K562 (cell line): Measurements from ENCODE around the gene KLHL13. TPM values are rescaled to one million over a fixed set of nuclear protein-coding genes. Genes with fewer than 3 reads are reported as not detected.

Source experiments
- ATAC-seq: fragments of 200-7000 bp; cut with Tn5 transposase; 3 replicates; pipeline ENCODE4 v1.9.1; 2020; ENCODE audit warnings: moderate library complexity
- BruUV-seq: library from RNA; stranded (reverse); fragments of 400-500 nt; replicated peaks from 2 replicates; lab custom pipeline; 2021; lab: Mats Ljungman, UMichigan
- CTCF ChIA-PET: fragments of 300-600 bp; formaldehyde crosslinking; extraction: SDS; loops from one replicate; lab custom pipeline; 2021; ENCODE audit warnings: low intra/inter-chr PET ratio; lab: Yijun Ruan, JAX
- POLR2A ChIA-PET: fragments of 300-600, 350-650 bp; sonication (Branson Sonifier 250); formaldehyde crosslinking; extraction: SDS; loops from one replicate; lab custom pipeline; 2021; ENCODE audit warnings: antibody characterized with exemption, inconsistent platforms; lab: Yijun Ruan, JAX
- DNase-seq, 4 experiments: peaks; one replicate each; pipeline versions ENCODE4 v3.0.0 to v3.0.0-alpha.2; 2011 to 2018; ENCODE audit warnings: low spot score in 3 of 4, mixed read lengths in 3 of 4; ENCODE audit errors: extremely low read depth in 1 of 4
- FAIRE-seq: peaks from 2 replicates; lab custom pipeline; 2011; peaks lifted over from hg19 to GRCh38; lab: Jason Lieb, UNC
- H2AFZ ChIP-seq: 2 replicates; pipeline ENCODE4 v1.6.0; 2011; ENCODE audit warnings: low read depth, low read length, control low read depth, inconsistent platforms
- H3K27ac ChIP-seq: fragments of 200-600 bp; 3 replicates; pipeline ENCODE4 v1.8.0; 2011; ENCODE audit warnings: low read depth, mild to moderate bottlenecking, control low read depth, inconsistent platforms, low read length, moderate library complexity, mixed read lengths; ENCODE audit errors: extremely low read depth
- H3K27me3 ChIP-seq, 2 experiments: fragments of 300-600 bp in 1 of 2; 2 replicates in 1 of 2; 3 replicates in 1 of 2; pipeline versions ENCODE4 v1.6.0 to v1.8.0; 2011; ENCODE audit warnings: inconsistent platforms in 2 of 2, low read length in 2 of 2, mild to moderate bottlenecking in 1 of 2, mixed read lengths in 1 of 2, moderate library complexity in 1 of 2; ENCODE audit not compliant: control insufficient read depth in 2 of 2, insufficient read depth in 2 of 2
- H3K36me3 ChIP-seq: fragments of 300-600 bp; 3 replicates; pipeline ENCODE4 v1.8.0; 2011; ENCODE audit warnings: mild to moderate bottlenecking, low read length, inconsistent platforms; ENCODE audit not compliant: control insufficient read depth, insufficient read depth
- H3K4me1 ChIP-seq, 2 experiments: fragments of 200-600 bp in 1 of 2; replicated peaks in 1 of 2; 2 replicates in 1 of 2; 3 replicates in 1 of 2; pipeline versions ENCODE4 v1.5.1 to v1.8.0; 2011; ENCODE audit warnings: inconsistent platforms in 2 of 2, low read length in 2 of 2, mild to moderate bottlenecking in 1 of 2, mixed read lengths in 1 of 2, moderate library complexity in 1 of 2; ENCODE audit not compliant: control insufficient read depth in 2 of 2, insufficient read depth in 2 of 2
- H3K4me2 ChIP-seq: 2 replicates; pipeline ENCODE4 v1.6.1; 2011; ENCODE audit warnings: low read length, control low read depth, inconsistent platforms, mixed read lengths; ENCODE audit not compliant: insufficient read depth
- H3K4me3 ChIP-seq: fragments of 200-600 bp; sonication (generic), shearing (Covaris generic); 2 replicates; pipeline ENCODE4 v1.5.1; 2016; ENCODE audit warnings: control low read depth, inconsistent platforms
- H3K79me2 ChIP-seq: fragments of 200-600 bp; 3 replicates; pipeline ENCODE4 v1.8.0; 2011; ENCODE audit warnings: low read length, inconsistent platforms; ENCODE audit not compliant: control insufficient read depth, insufficient read depth
- H3K9ac ChIP-seq, 2 experiments: 2 replicates each; pipeline versions ENCODE4 v1.6.0 to v1.6.1; 2011; ENCODE audit warnings: low read depth in 2 of 2, low read length in 2 of 2, control low read depth in 1 of 2, inconsistent platforms in 1 of 2, mild to moderate bottlenecking in 1 of 2, mixed read lengths in 1 of 2; ENCODE audit not compliant: insufficient read depth in 1 of 2
- H3K9me1 ChIP-seq: one replicate; pipeline ENCODE4 v1.6.0; 2011; ENCODE audit warnings: inconsistent platforms, mild to moderate bottlenecking, low read length, moderate library complexity; ENCODE audit not compliant: control insufficient read depth, insufficient read depth
- H3K9me3 ChIP-seq: replicated peaks from 2 replicates; pipeline ENCODE4 v1.5.1; 2011; ENCODE audit warnings: low read depth, low read length, inconsistent platforms; ENCODE audit not compliant: control insufficient read depth, insufficient read depth
- H4K20me1 ChIP-seq: replicated peaks from 2 replicates; pipeline ENCODE4 v1.6.1; 2011; ENCODE audit warnings: low read length, inconsistent platforms, mixed read lengths; ENCODE audit not compliant: control insufficient read depth, insufficient read depth
- CTBP1 ChIP-seq: fragments of 450-650 bp; IDR thresholded peaks from 2 replicates; pipeline ENCODE4 v1.6.1; 2016; ENCODE audit warnings: borderline replicate concordance
- ELF2 ChIP-seq: fragments of 250-450 bp; sonication (Bioruptor Pico); IDR thresholded peaks from 2 replicates; pipeline ENCODE4 v1.5.0; 2021; ENCODE audit warnings: mild to moderate bottlenecking
- FIP1L1 ChIP-seq: fragments of 200-400 bp; formaldehyde crosslinking; IDR thresholded peaks from 2 replicates; pipeline ENCODE4 v1.6.1; 2018; ENCODE audit warnings: mild to moderate bottlenecking, low read depth, low read length; ENCODE audit not compliant: poor library complexity, severe bottlenecking
- HSF4 ChIP-seq: fragments of 250-450 bp; sonication (Bioruptor Pico); IDR thresholded peaks from 2 replicates; pipeline ENCODE4 v2.1.2; 2022; ENCODE audit warnings: mild to moderate bottlenecking, moderate library complexity, borderline replicate concordance
- KDM4B ChIP-seq, 2 experiments: fragments of 450-650 bp in 1 of 2; sonication (generic) in 1 of 2; IDR thresholded peaks; 2 replicates each; pipeline ENCODE4 v1.6.1; 2016 to 2017; ENCODE audit warnings: borderline replicate concordance in 2 of 2, antibody characterized with exemption in 1 of 2, low read depth in 1 of 2, mild to moderate bottlenecking in 1 of 2
- MAFG ChIP-seq: fragments of 450-650 bp; conservative IDR thresholded peaks from 2 replicates; pipeline ENCODE4 v1.6.1; 2016; ENCODE audit warnings: missing genetic modification characterization, missing compliant biosample characterization
- POLR2A ChIP-seq: fragments of 450-650 bp; conservative IDR thresholded peaks from 2 replicates; pipeline ENCODE4 v1.6.1; 2016
- RAD51 ChIP-seq: fragments of 450-650 bp; IDR thresholded peaks from 2 replicates; pipeline ENCODE4 v1.7.1; 2016; ENCODE audit warnings: low read depth, mild to moderate bottlenecking, borderline replicate concordance
- RNF2 ChIP-seq: sonication (generic); IDR thresholded peaks from 2 replicates; pipeline ENCODE4 v1.6.1; 2016
- SIX5 ChIP-seq, 2 experiments: IDR thresholded peaks; 2 replicates each; pipeline ENCODE4 v1.6.1; 2011; ENCODE audit warnings: low read length in 2 of 2, borderline replicate concordance in 1 of 2, low read depth in 1 of 2, mild to moderate bottlenecking in 1 of 2, moderate library complexity in 1 of 2; ENCODE audit not compliant: insufficient read depth in 1 of 2
- TAF15 ChIP-seq: fragments of 200-400 bp; formaldehyde crosslinking; IDR thresholded peaks from 2 replicates; pipeline ENCODE4 v1.6.1; 2017; ENCODE audit warnings: mild to moderate bottlenecking, low read depth, low read length, moderate library complexity
- TCF7 ChIP-seq: sonication (generic); IDR thresholded peaks from 2 replicates; pipeline ENCODE4 v1.6.1; 2016; ENCODE audit warnings: antibody characterized with exemption, borderline replicate concordance
- TCFL5 ChIP-seq: fragments of 250-450 bp; sonication (Bioruptor Pico); conservative IDR thresholded peaks from 2 replicates; pipeline ENCODE4 v1.6.1; 2021; ENCODE audit warnings: mild to moderate bottlenecking, moderate library complexity, matching md5 sums
- TEAD2 ChIP-seq: fragments of 450-650 bp; IDR thresholded peaks from 2 replicates; pipeline ENCODE4 v1.6.1; 2016; ENCODE audit warnings: missing genetic modification characterization, control low read depth, missing compliant biosample characterization
- WGBS: fragments of 100-300 bp; shearing (Covaris generic); methylation state at CpG from one replicate; pipeline ENCODE4 v1.1.6; 2016; ENCODE audit warnings: low coverage, mixed read lengths; ENCODE audit not compliant: insufficient coverage; ENCODE audit errors: missing lambda C conversion rate; 5-methylcytosine and 5-hydroxymethylcytosine counted together
- in situ Hi-C: fragments of 300-500 bp; cut with MboI; formaldehyde crosslinking; loops from 4 replicates; pipeline ENCODE4 v1.15.0; 2018; ENCODE audit warnings: inconsistent platforms, mixed read lengths
- intact Hi-C: fragments of 100-400 bp; cut with micrococcal nuclease; formaldehyde crosslinking; loops from 2 replicates; pipeline ENCODE4 v1.14.2; 2022
- polyA plus RNA-seq, 8 experiments: library from polyadenylated mRNA; depleted of rRNA in 4 of 8; stranded (reverse) in 5 of 8; unstranded in 3 of 8; fragments of >200 nt; fragmentation: Nextera tagmentation in 2 of 8; fragmentation: Illumina TruSeq in 1 of 8; extraction: Ambion mirVana in 2 of 8; extraction: Trizol in 1 of 8; gene quantifications; 2 replicates each; pipeline versions ENCODE4 v1.2.1 to v1.2.3, GENCODE V29; 2011 to 2014; ENCODE audit warnings: inconsistent platforms in 1 of 8, missing spikeins in 1 of 8
- total RNA-seq, 7 experiments: library from RNA; depleted of rRNA in 6 of 7; stranded (reverse); fragments of >200 nt in 6 of 7; fragmentation: Illumina TruSeq in 2 of 7; extraction: Trizol in 2 of 7; gene quantifications; 2 replicates each; pipeline versions ENCODE4 v1.2.1 to v1.2.3, GENCODE V29; 2011 to 2021; ENCODE audit warnings: low replicate concordance in 1 of 7

The KLHL13 gene
- total and polyA plus RNA-seq, 9 of the 15 experiments (the other 6 are each of a cell fraction or from before 2014, with no cell fraction given): 1.2 to 4.1 (median 2.2) TPM

DNA sequence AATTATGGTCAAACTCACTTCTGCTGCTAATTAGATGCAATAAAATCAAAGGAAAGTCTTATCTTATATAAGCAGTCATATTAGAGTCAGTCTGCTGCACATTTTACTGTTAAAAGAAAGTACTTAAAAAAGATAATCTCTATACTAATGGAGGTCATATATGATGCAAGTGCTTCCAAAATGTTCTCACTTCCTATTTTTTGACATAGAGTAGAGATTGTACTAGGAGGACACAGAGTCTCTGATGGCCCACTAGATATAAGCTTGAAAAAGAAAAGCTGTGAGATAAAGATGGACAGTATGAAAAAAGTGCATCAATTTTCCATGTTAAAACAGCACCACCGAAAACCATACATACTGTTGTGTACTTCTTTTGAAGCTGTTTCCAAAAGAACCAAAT is 196.9 kb downstream of the KLHL13 start:
- no peak for ATAC-seq
- Histone ChIP-seq H3K9me3 (no peaks in the 10 kb centered on the region), H3K4me3 (no peak overlapping the region), H3K79me2 (no peaks in the 10 kb centered on the region), H4K20me1 (no peaks in the 10 kb centered on the region), H3K9me1 (no peaks in the 10 kb centered on the region), H3K4me1 (no peaks in the 10 kb centered on the region), H3K4me2 (no peak overlapping the region), H2AFZ (no peak overlapping the region), H3K27ac (no peak overlapping the region), H3K27me3 (no peaks in the 10 kb centered on the region), H3K9ac (no peak overlapping the region), H3K36me3 (no peaks in the 10 kb centered on the region)
- intact Hi-C loops: no loop called here
- BruUV-seq: no TSS peak
- in situ Hi-C loops: no loop called here
- FAIRE-seq: no peak
- ChIA-PET POLR2A (no interaction called here), CTCF (no interaction called here)
- WGBS: 6% methylated on average over 1 of the region's 1 CpG
- DNase-seq: no peak
- TF ChIP-seq TEAD2 (tag) (no peak), POLR2A (no peak), RNF2 (no peak), ELF2 (CRISPR knock-in tag) (no peak), MAFG (tag) (no peak), FIP1L1 (no peak), TCFL5 (CRISPR knock-in tag) (no peak), CTBP1 (no peak), TAF15 (no peak), RAD51 (no peak), SIX5 (IDR thresholded peaks at IDR 0.05; ENCODE audit: borderline replicate concordance in 1 of 2, insufficient read depth in 1 of 2, low read depth in 1 of 2, low read length in 2 of 2) (no peak), KDM4B (IDR thresholded peaks at IDR 0.05; ENCODE audit: borderline replicate concordance in 2 of 2, low read depth in 1 of 2) (no peak), HSF4 (CRISPR knock-in tag) (no peak), TCF7 (no peak)
- TF ChIP-seq, all 486 proteins: peak for 0
